ENCODE measurements around the gene RUFY2.

Gene RUFY2

GRCh38 chr10:68333440-68334431 lies 73.3 kb downstream of the RUFY2 start:
- peak overlapping the region; percentile 60 for H3K4me3 ChIP-seq (ENCODE audit: low read depth, low read length)
- no peak overlapping the region for H3K27ac ChIP-seq (ENCODE audit: low read depth, low read length)
- H2AFZ ChIP-seq (ENCODE audit: insufficient read depth, low read length, poor library complexity): no peak overlapping the region
- H4K12ac ChIP-seq (ENCODE audit: low read depth, low read length): no peak overlapping the region
- no peak overlapping the region for H3K23ac ChIP-seq (ENCODE audit: low read length)
- DNase-seq: no peak
- H4K8ac ChIP-seq (ENCODE audit: low read depth, low read length): no peak overlapping the region
- no peak overlapping the region for H3K14ac ChIP-seq (ENCODE audit: low read length)
- H3K4ac ChIP-seq (ENCODE audit: low read depth, low read length): peak overlapping the region; percentile 92
- no peak overlapping the region for H2AK5ac ChIP-seq (ENCODE audit: low read length)
- H3K36me3 ChIP-seq (ENCODE audit: control insufficient read depth in 1 of 2, insufficient read depth in 2 of 2, low read length in 2 of 2): peaks cover 4 to 8% of the 10 kb centered on the region in 2 experiments
- no peak overlapping the region for H4K91ac ChIP-seq (ENCODE audit: low read depth, low read length)
- peaks cover 22% of the 10 kb centered on the region for H3K79me2 ChIP-seq (ENCODE audit: control insufficient read depth, insufficient read depth, low read length, poor library complexity)
- no peak overlapping the region for H3K9ac ChIP-seq (ENCODE audit: low read length)
- H3K18ac ChIP-seq (ENCODE audit: low read length): no peak overlapping the region
- no peak overlapping the region for H2BK5ac ChIP-seq (ENCODE audit: low read depth, low read length, poor library complexity)
- H3K4me1 ChIP-seq (ENCODE audit: control insufficient read depth in 1 of 2, insufficient read depth in 2 of 2, low read length in 2 of 2): peaks cover 6 to 7% of the 10 kb centered on the region in 2 experiments
- no peaks in the 10 kb centered on the region for H3K27me3 ChIP-seq (ENCODE audit: insufficient read depth, low read length)
- no peaks in the 10 kb centered on the region for H3K9me3 ChIP-seq (ENCODE audit: insufficient read depth, low read depth, low read length)
- H2BK12ac ChIP-seq (ENCODE audit: low read length): no peak overlapping the region
- WGBS (ENCODE audit: extremely low coverage, insufficient coverage, insufficient read length): no CpG with 5 or more reads among the region's 10 CpGs
- no peak overlapping the region for H2BK120ac ChIP-seq (ENCODE audit: insufficient read depth, low read length, poor library complexity)
- peaks cover 18% of the 10 kb centered on the region for H3K79me1 ChIP-seq (ENCODE audit: low read length)
- H3K4me2 ChIP-seq (ENCODE audit: low read length): peak overlapping the region; percentile 55

- Histone ChIP-seq H3K27me3 (ENCODE audit: insufficient read depth, low read length) (no peaks in the 10 kb centered on the region), H3K4me1 (ENCODE audit: control insufficient read depth in 1 of 2, insufficient read depth in 2 of 2, low read length in 2 of 2) (peaks cover 6 to 7% of the 10 kb centered on the region in 2 experiments), H3K4ac (ENCODE audit: low read depth, low read length) (peak overlapping the region; percentile 87), H3K36me3 (ENCODE audit: control insufficient read depth in 1 of 2, insufficient read depth in 2 of 2, low read length in 2 of 2) (peaks cover 2 to 4% of the 10 kb centered on the region in 2 experiments), H4K91ac (ENCODE audit: low read depth, low read length) (peak overlapping the region; percentile 87), H3K18ac (ENCODE audit: low read length) (no peak overlapping the region), H2BK120ac (ENCODE audit: insufficient read depth, low read length, poor library complexity) (peak overlapping the region; percentile 28), H3K9ac (ENCODE audit: low read length) (peak overlapping the region; percentile 99), H3K4me2 (ENCODE audit: low read length) (peak overlapping the region; percentile 55), H3K14ac (ENCODE audit: low read length) (peak overlapping the region; percentile 89), H3K23ac (ENCODE audit: low read length) (no peak overlapping the region), H4K8ac (ENCODE audit: low read depth, low read length) (no peak overlapping the region), H2AK5ac (ENCODE audit: low read length) (peak overlapping the region; percentile 94), H4K12ac (ENCODE audit: low read depth, low read length) (no peak overlapping the region), H3K4me3 (ENCODE audit: low read depth, low read length) (peak overlapping the region; percentile 93), H3K9me3 (ENCODE audit: insufficient read depth, low read depth, low read length) (no peaks in the 10 kb centered on the region), H3K79me2 (ENCODE audit: control insufficient read depth, insufficient read depth, low read length, poor library complexity) (peaks cover 22% of the 10 kb centered on the region), H2BK5ac (ENCODE audit: low read depth, low read length, poor library complexity) (peak overlapping the region; percentile 78), H2BK12ac (ENCODE audit: low read length) (no peak overlapping the region), H3K27ac (ENCODE audit: low read depth, low read length) (peak overlapping the region; percentile 90), H2AFZ (ENCODE audit: insufficient read depth, low read length, poor library complexity) (no peak overlapping the region), H3K79me1 (ENCODE audit: low read length) (peaks cover 18% of the 10 kb centered on the region)
- no peak for DNase-seq
- WGBS (ENCODE audit: extremely low coverage, insufficient coverage, insufficient read length): no CpG with 5 or more reads among the region's 10 CpGs
Observed at GRCh38 chr10:68333058-68333395, 74.0 kb downstream of the RUFY2 start.

GRCh38 chr10:68332259-68333057 lies 74.6 kb downstream of the RUFY2 start, which contains the start of gene PBLD:
PBLD (minus strand) TSS chr10:68332928; CDS start chr10:68306844, 26,084 bp downstream.
- peaks cover 6 to 7% of the 10 kb centered on the region in 2 experiments for H3K4me1 ChIP-seq (ENCODE audit: control insufficient read depth in 1 of 2, insufficient read depth in 2 of 2, low read length in 2 of 2)
- peaks cover 19% of the 10 kb centered on the region for H3K79me2 ChIP-seq (ENCODE audit: control insufficient read depth, insufficient read depth, low read length, poor library complexity)
- peaks cover 0 to 2% of the 10 kb centered on the region in 2 experiments for H3K36me3 ChIP-seq (ENCODE audit: control insufficient read depth in 1 of 2, insufficient read depth in 2 of 2, low read length in 2 of 2)
- peak within 1 kb of the TSS; percentile 94 for H2AK5ac ChIP-seq (ENCODE audit: low read length)
- H3K23ac ChIP-seq (ENCODE audit: low read length): no peak within 1 kb of the TSS
- H3K9me3 ChIP-seq (ENCODE audit: insufficient read depth, low read depth, low read length): no peaks in the 10 kb centered on the region
- WGBS (ENCODE audit: extremely low coverage, insufficient coverage, insufficient read length): no CpG with 5 or more reads among the region's 51 CpGs
- peak within 1 kb of the TSS; percentile 73 for H2AFZ ChIP-seq (ENCODE audit: insufficient read depth, low read length, poor library complexity)
- H3K4me3 ChIP-seq (ENCODE audit: low read depth, low read length): peak within 1 kb of the TSS; percentile 93
- peak; percentile 77 to 82 for DNase-seq
- peak within 1 kb of the TSS; percentile 90 for H3K27ac ChIP-seq (ENCODE audit: low read depth, low read length)
- H3K27me3 ChIP-seq (ENCODE audit: insufficient read depth, low read length): no peaks in the 10 kb centered on the region
- peak within 1 kb of the TSS; percentile 28 for H2BK120ac ChIP-seq (ENCODE audit: insufficient read depth, low read length, poor library complexity)
- H3K4me2 ChIP-seq (ENCODE audit: low read length): peak within 1 kb of the TSS; percentile 83
- peak within 1 kb of the TSS; percentile 92 for H3K4ac ChIP-seq (ENCODE audit: low read depth, low read length)
- H4K91ac ChIP-seq (ENCODE audit: low read depth, low read length): peak within 1 kb of the TSS; percentile 87
- no peak within 1 kb of the TSS for H2BK12ac ChIP-seq (ENCODE audit: low read length)
- peak within 1 kb of the TSS; percentile 78 for H2BK5ac ChIP-seq (ENCODE audit: low read depth, low read length, poor library complexity)
- H3K9ac ChIP-seq (ENCODE audit: low read length): peak within 1 kb of the TSS; percentile 99
- H3K14ac ChIP-seq (ENCODE audit: low read length): peak within 1 kb of the TSS; percentile 89
- H3K18ac ChIP-seq (ENCODE audit: low read length): peak within 1 kb of the TSS; percentile 82
- peak within 1 kb of the TSS; percentile 99 for H4K12ac ChIP-seq (ENCODE audit: low read depth, low read length)
- H4K8ac ChIP-seq (ENCODE audit: low read depth, low read length): peak within 1 kb of the TSS; percentile 90
- H3K79me1 ChIP-seq (ENCODE audit: low read length): peaks cover 18% of the 10 kb centered on the region

Measured in trophoblast cell (in vitro differentiated cells and primary cell).